A549 (cell line): ENCODE measurements around the gene SPRR2A. TPM values are rescaled to one million over a fixed set of nuclear protein-coding genes. Genes with fewer than 3 reads are reported as not detected.

Experiments used
- ATAC-seq, 2 experiments: fragments of 200-7000 bp in 1 of 2; fragments of >200 bp in 1 of 2; cut with Nextera tagmentation in 1 of 2; cut with Tn5 transposase in 1 of 2; 3 replicates each; pipeline versions ENCODE4 v1.8.0 to v1.9.1; 2018 to 2020; ENCODE audit warnings: mild to moderate bottlenecking in 1 of 2, moderate library complexity in 1 of 2
- CTCF ChIA-PET: fragments of 300-600 bp; sonication (Branson Sonifier 250); formaldehyde crosslinking; extraction: SDS; loops from one replicate; lab custom pipeline; 2021; ENCODE audit warnings: antibody characterized with exemption, inconsistent platforms; lab: Yijun Ruan, JAX
- POLR2A ChIA-PET: fragments of 350-600 bp; formaldehyde crosslinking; extraction: SDS; loops from one replicate; lab custom pipeline; 2021; ENCODE audit warnings: antibody characterized with exemption, inconsistent platforms; lab: Yijun Ruan, JAX
- DNase-seq, 2 experiments: peaks; one replicate each; pipeline versions ENCODE4 v3.0.0 to v3.0.0-alpha.2; 2011 to 2016; ENCODE audit warnings: low read depth in 1 of 2, low spot score in 1 of 2
- FAIRE-seq: peaks from 2 replicates; lab custom pipeline; 2011; peaks lifted over from hg19 to GRCh38; lab: Jason Lieb, UNC
- H3K27ac ChIP-seq, 2 experiments: fragments of >200 bp; sonication (Bioruptor Twin); formaldehyde crosslinking; 3 replicates each; pipeline ENCODE4 v1.5.1; 2016 to 2017
- H3K4me1 ChIP-seq: fragments of >200 bp; sonication (Bioruptor Twin); formaldehyde crosslinking; 3 replicates; pipeline ENCODE4 v1.6.1; 2016
- H3K4me2 ChIP-seq: fragments of >200 bp; sonication (Bioruptor Twin); formaldehyde crosslinking; 3 replicates; pipeline ENCODE4 v1.6.1; 2016
- H3K4me3 ChIP-seq: fragments of >200 bp; sonication (Bioruptor Twin); formaldehyde crosslinking; 3 replicates; pipeline ENCODE4 v1.5.1; 2016
- H3K9me3 ChIP-seq: fragments of >200 bp; sonication (Bioruptor Twin); formaldehyde crosslinking; 3 replicates; pipeline ENCODE4 v1.6.1; 2016
- EHMT2 ChIP-seq: fragments of 200-600 bp; sonication (generic); IDR thresholded peaks from 2 replicates; pipeline ENCODE4 v1.6.1; 2016; ENCODE audit warnings: antibody characterized with exemption, low read depth, mild to moderate bottlenecking, moderate library complexity
- ESRRA ChIP-seq: fragments of 150-350 bp; IDR thresholded peaks from 2 replicates; pipeline ENCODE4 v1.6.1; 2014; ENCODE audit warnings: mild to moderate bottlenecking, low read length, borderline replicate concordance
- FOSB ChIP-seq: fragments of 250-450 bp; sonication (Bioruptor Pico); IDR thresholded peaks from 2 replicates; pipeline ENCODE4 v1.5.0; 2020; ENCODE audit warnings: mild to moderate bottlenecking, moderate library complexity
- FOSL2 ChIP-seq, 2 experiments: fragments of 450-650 bp in 1 of 2; fragments of >200 bp in 1 of 2; sonication (Bioruptor Twin) in 1 of 2; formaldehyde crosslinking; IDR thresholded peaks; 2 replicates each; pipeline versions ENCODE4 v1.5.0 to v1.6.1; 2016 to 2020; ENCODE audit warnings: mild to moderate bottlenecking in 1 of 2, moderate library complexity in 1 of 2
- FOXS1 ChIP-seq: fragments of 250-450 bp; sonication (Bioruptor Pico); IDR thresholded peaks from 2 replicates; pipeline ENCODE4 v1.5.0; 2020; ENCODE audit warnings: mild to moderate bottlenecking, moderate library complexity
- HES2 ChIP-seq: fragments of >200 bp; sonication (Bioruptor Twin); formaldehyde crosslinking; IDR thresholded peaks from 2 replicates; pipeline ENCODE4 v1.6.1; 2016
- HOXB5 ChIP-seq: fragments of 250-450 bp; sonication (Bioruptor Pico); IDR thresholded peaks from 2 replicates; pipeline ENCODE4 v1.5.0; 2020; ENCODE audit warnings: mild to moderate bottlenecking, moderate library complexity
- JUN ChIP-seq, 2 experiments: fragments of >200 bp; sonication (Bioruptor Twin); formaldehyde crosslinking; IDR thresholded peaks; 2 replicates in 1 of 2; 3 replicates in 1 of 2; pipeline ENCODE4 v1.6.1; 2016 to 2017
- KDM1A ChIP-seq: fragments of 200-600 bp; sonication (generic); IDR thresholded peaks from 2 replicates; pipeline ENCODE4 v1.6.1; 2016; ENCODE audit warnings: low read depth, mild to moderate bottlenecking
- KDM5A ChIP-seq: fragments of 200-600 bp; sonication (generic); IDR thresholded peaks from 2 replicates; pipeline ENCODE4 v1.6.1; 2016; ENCODE audit warnings: antibody characterized with exemption, mild to moderate bottlenecking
- MAFK ChIP-seq: fragments of 450-650 bp; IDR thresholded peaks from 2 replicates; pipeline ENCODE4 v1.6.1; 2014; ENCODE audit not compliant: partially characterized antibody
- MAZ ChIP-seq: fragments of 150-350 bp; IDR thresholded peaks from 2 replicates; pipeline ENCODE4 v1.6.1; 2014; ENCODE audit warnings: antibody characterized with exemption, low read depth, low read length, borderline replicate concordance
- NFE2L2 ChIP-seq: fragments of 150-350 bp; conservative IDR thresholded peaks from 2 replicates; pipeline ENCODE4 v1.6.1; 2014; ENCODE audit warnings: low read length
- PBX3 ChIP-seq: IDR thresholded peaks from 2 replicates; pipeline ENCODE4 v1.6.1; 2012
- POLR2A ChIP-seq: IDR thresholded peaks from 2 replicates; pipeline ENCODE4 v1.6.1; 2012; ENCODE audit warnings: mild to moderate bottlenecking, low read length
- RAD21 ChIP-seq, 2 experiments: fragments of >200 bp in 1 of 2; sonication (Bioruptor Twin) in 1 of 2; formaldehyde crosslinking in 1 of 2; IDR thresholded peaks in 1 of 2; conservative IDR thresholded peaks in 1 of 2; 2 replicates in 1 of 2; 3 replicates in 1 of 2; pipeline ENCODE4 v1.6.1; 2012 to 2018; ENCODE audit warnings: inconsistent platforms in 1 of 2
- SMC3 ChIP-seq: fragments of >200 bp; sonication (Bioruptor Twin); formaldehyde crosslinking; IDR thresholded peaks from 3 replicates; pipeline ENCODE4 v1.6.1; 2018; ENCODE audit warnings: inconsistent platforms
- SREBF2 ChIP-seq: fragments of 450-650 bp; IDR thresholded peaks from 2 replicates; pipeline ENCODE4 v1.6.1; 2014; ENCODE audit warnings: mild to moderate bottlenecking, moderate library complexity
- TP53 ChIP-seq: fragments of 250-450 bp; sonication (Bioruptor Pico); IDR thresholded peaks from 2 replicates; pipeline ENCODE4 v1.5.0; 2021; ENCODE audit warnings: mild to moderate bottlenecking, moderate library complexity
- ZC3H11A ChIP-seq: fragments of 450-650 bp; IDR thresholded peaks from 2 replicates; pipeline ENCODE4 v1.6.1; 2014; ENCODE audit warnings: antibody characterized with exemption, mild to moderate bottlenecking
- WGBS: methylation state at CpG from one replicate; pipeline ENCODE4 v1.1.6; 2017; ENCODE audit errors: missing lambda C conversion rate; 5-methylcytosine and 5-hydroxymethylcytosine counted together
- polyA plus RNA-seq, 4 experiments: library from polyadenylated mRNA; depleted of rRNA in 3 of 4; stranded (reverse); fragments of >200 nt; fragmentation: RNase III in 1 of 4; extraction: RNeasy Plus Mini Kit Qiagen cat#74134 plus additional on column Dnase treatment in 1 of 4; gene quantifications; 2 replicates in 3 of 4; 3 replicates in 1 of 4; pipeline ENCODE4 v1.2.3, GENCODE V29; 2011 to 2017
- TF ChIP-seq, protein P1 (sequence below): fragments of 450-650 bp; IDR thresholded peaks from 2 replicates; pipeline ENCODE4 v1.6.1; 2014; ENCODE audit warnings: antibody characterized with exemption
- TF ChIP-seq, protein P2 (sequence below): fragments of >200 bp; sonication (Bioruptor Twin); formaldehyde crosslinking; IDR thresholded peaks from 3 replicates; pipeline ENCODE4 v1.5.1; 2016
- TF ChIP-seq, protein P3 (sequence below): IDR thresholded peaks from 2 replicates; pipeline ENCODE4 v1.6.1; 2012; ENCODE audit warnings: low read depth, borderline replicate concordance

SPRR2A gene
- polyA plus RNA-seq, 2 of the 4 experiments (the other 2 are of a cell fraction): not detected

DNA sequence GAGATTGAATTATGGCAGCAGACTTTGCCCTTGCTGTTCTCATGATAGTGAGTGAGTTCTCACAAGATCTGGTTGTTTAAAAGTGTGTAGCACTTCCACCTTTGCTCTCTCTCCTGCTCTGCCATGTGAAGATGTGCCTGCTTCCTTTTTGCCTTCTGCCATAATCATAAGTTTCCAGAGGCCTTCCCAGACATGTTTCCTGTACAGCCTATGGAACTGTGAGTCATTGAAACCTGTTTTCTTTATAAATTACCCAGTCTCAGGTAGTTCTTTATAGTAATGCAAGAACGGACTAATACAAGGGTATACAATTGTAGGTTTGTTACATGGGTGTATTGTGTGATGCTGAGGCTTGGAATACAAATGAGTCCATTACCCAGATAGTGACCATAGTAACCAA is 22.1 kb downstream of the SPRR2A start:
- Histone ChIP-seq H3K4me3 (no peak overlapping the region), H3K27ac (no peak overlapping the region), H3K9me3 (no peaks in the 10 kb centered on the region), H3K4me2 (no peak overlapping the region), H3K4me1 (no peaks in the 10 kb centered on the region)
- TF ChIP-seq ZC3H11A (no peak), ESRRA (no peak), MAFK (no peak), NFE2L2 (no peak), FOSB (CRISPR knock-in tag) (no peak), FOSL2 (IDR thresholded peaks at IDR 0.05) (no peak), FOSL2 (CRISPR knock-in tag; IDR thresholded peaks at IDR 0.05) (no peak), KDM1A (no peak)
- TF ChIP-seq, protein P1, sequence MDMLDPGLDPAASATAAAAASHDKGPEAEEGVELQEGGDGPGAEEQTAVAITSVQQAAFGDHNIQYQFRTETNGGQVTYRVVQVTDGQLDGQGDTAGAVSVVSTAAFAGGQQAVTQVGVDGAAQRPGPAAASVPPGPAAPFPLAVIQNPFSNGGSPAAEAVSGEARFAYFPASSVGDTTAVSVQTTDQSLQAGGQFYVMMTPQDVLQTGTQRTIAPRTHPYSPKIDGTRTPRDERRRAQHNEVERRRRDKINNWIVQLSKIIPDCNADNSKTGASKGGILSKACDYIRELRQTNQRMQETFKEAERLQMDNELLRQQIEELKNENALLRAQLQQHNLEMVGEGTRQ: no peak
- ChIA-PET POLR2A (no interaction called here), CTCF (no interaction called here)
- WGBS: 0% methylated on average over 1 of the region's 1 CpG
- no peak for ATAC-seq
- no peak for DNase-seq
- no peak for FAIRE-seq

- no peak for FAIRE-seq
- Histone ChIP-seq H3K4me1 (no peaks in the 10 kb centered on the region), H3K4me3 (no peak overlapping the region), H3K9me3 (no peaks in the 10 kb centered on the region), H3K4me2 (no peak overlapping the region), H3K27ac (no peak overlapping the region)
- ATAC-seq: peak; percentile 97 to 99
- DNase-seq: peak; percentile 23 to 44
- ChIA-PET CTCF (interaction anchor here (0.7 to 2.0 kb wide), 7 partner anchors 9 to 195 kb away, joined by 3 to 11 read pairs (median 4); partner anchors contain the start of gene SPRR2A), POLR2A (no interaction called here)
- TF ChIP-seq PBX3: no peak
- TF ChIP-seq, protein P2, sequence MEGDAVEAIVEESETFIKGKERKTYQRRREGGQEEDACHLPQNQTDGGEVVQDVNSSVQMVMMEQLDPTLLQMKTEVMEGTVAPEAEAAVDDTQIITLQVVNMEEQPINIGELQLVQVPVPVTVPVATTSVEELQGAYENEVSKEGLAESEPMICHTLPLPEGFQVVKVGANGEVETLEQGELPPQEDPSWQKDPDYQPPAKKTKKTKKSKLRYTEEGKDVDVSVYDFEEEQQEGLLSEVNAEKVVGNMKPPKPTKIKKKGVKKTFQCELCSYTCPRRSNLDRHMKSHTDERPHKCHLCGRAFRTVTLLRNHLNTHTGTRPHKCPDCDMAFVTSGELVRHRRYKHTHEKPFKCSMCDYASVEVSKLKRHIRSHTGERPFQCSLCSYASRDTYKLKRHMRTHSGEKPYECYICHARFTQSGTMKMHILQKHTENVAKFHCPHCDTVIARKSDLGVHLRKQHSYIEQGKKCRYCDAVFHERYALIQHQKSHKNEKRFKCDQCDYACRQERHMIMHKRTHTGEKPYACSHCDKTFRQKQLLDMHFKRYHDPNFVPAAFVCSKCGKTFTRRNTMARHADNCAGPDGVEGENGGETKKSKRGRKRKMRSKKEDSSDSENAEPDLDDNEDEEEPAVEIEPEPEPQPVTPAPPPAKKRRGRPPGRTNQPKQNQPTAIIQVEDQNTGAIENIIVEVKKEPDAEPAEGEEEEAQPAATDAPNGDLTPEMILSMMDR: peak; percentile 21; the same call in 2 of the 3 replicates
- TF ChIP-seq RAD21 (conservative IDR thresholded peaks at IDR 0.05 in 1 of 2, IDR thresholded peaks at IDR 0.05 in 1 of 2): peak; percentile 26 to 36; a peak in 2 of 5 replicates
- TF ChIP-seq FOSL2 (IDR thresholded peaks at IDR 0.05): no peak
- peak; percentile 53; the same call in 1 of the 2 replicates for TF ChIP-seq FOSL2 (CRISPR knock-in tag; IDR thresholded peaks at IDR 0.05)
- TF ChIP-seq HES2: no peak
- no peak for TF ChIP-seq HOXB5 (CRISPR knock-in tag)
- TF ChIP-seq TP53 (CRISPR knock-in tag): no peak
- TF ChIP-seq EHMT2: no peak
- TF ChIP-seq POLR2A: no peak
- 21% methylated on average over 3 of the region's 3 CpGs for WGBS
These were observed 24.5 kb downstream of the SPRR2A start for GRCh38 chr1:153032677-153033308.

- CTCF ChIA-PET: interaction anchor here (0.7 to 2.0 kb wide), 6 partner anchors 8 to 195 kb away, joined by 3 to 11 read pairs (median 4); no protein-coding TSS in a partner anchor
- no peak for FAIRE-seq
These were observed 25.2 kb downstream of the SPRR2A start for GRCh38 chr1:153032073-153032472.

More at GRCh38 chr1:153032073-153032472, 25.2 kb downstream of the SPRR2A start:
- TF ChIP-seq JUN (IDR thresholded peaks at IDR 0.05) (no peak), FOXS1 (CRISPR knock-in tag) (no peak), MAZ (no peak), SMC3 (no peak), KDM5A (no peak), SREBF2 (no peak), FOSB (CRISPR knock-in tag) (no peak)
- TF ChIP-seq, protein P3, sequence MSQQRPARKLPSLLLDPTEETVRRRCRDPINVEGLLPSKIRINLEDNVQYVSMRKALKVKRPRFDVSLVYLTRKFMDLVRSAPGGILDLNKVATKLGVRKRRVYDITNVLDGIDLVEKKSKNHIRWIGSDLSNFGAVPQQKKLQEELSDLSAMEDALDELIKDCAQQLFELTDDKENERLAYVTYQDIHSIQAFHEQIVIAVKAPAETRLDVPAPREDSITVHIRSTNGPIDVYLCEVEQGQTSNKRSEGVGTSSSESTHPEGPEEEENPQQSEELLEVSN: no peak
- TF ChIP-seq, protein P1: no peak
- Histone ChIP-seq H3K4me1 (no peaks in the 10 kb centered on the region), H3K9me3 (no peaks in the 10 kb centered on the region), H3K27ac (no peak overlapping the region), H3K4me3 (no peak overlapping the region), H3K4me2 (no peak overlapping the region)
- POLR2A ChIA-PET: no interaction called here
- DNase-seq (no peak), ATAC-seq (no peak)
